ENCODE data around the gene TTC28.

GRCh38 chr22:28074526-28074925 lies 605.1 kb downstream of the TTC28 start:
- TF ChIP-seq CTCF (IDR thresholded peaks at IDR 0.05) (no peak), EZH2phosphoT487 (IDR thresholded peaks at IDR 0.05) (no peak)
